Mononuclear cell (primary cell): ENCODE data around the gene CRIM1. TPM values are rescaled to one million over a fixed set of nuclear protein-coding genes. Genes with fewer than 3 reads are reported as not detected.

ENCODE experiments used
- H3K27me3 ChIP-seq: 2 replicates; pipeline ENCODE4 v1.6.0; 2011; ENCODE audit warnings: low read length, control low read depth; ENCODE audit not compliant: insufficient read depth
- H3K4me1 ChIP-seq: 2 replicates; pipeline ENCODE4 v1.5.1; 2011; ENCODE audit warnings: mild to moderate bottlenecking, low read length, control low read depth; ENCODE audit not compliant: insufficient read depth
- H3K4me3 ChIP-seq: 2 replicates; pipeline ENCODE4 v1.5.1; 2011; ENCODE audit warnings: mild to moderate bottlenecking, low read length, moderate library complexity
- H3K9me3 ChIP-seq: 2 replicates; pipeline ENCODE4 v1.5.1; 2011; ENCODE audit warnings: low read depth, mild to moderate bottlenecking, control low read depth, low read length
- total RNA-seq: library from RNA; depleted of rRNA; stranded (reverse); fragments of >200 nt; gene quantifications from one replicate; pipeline ENCODE4 v1.2.3, GENCODE V29; 2012

CRIM1 gene
- total RNA-seq, 1 donor: 2.7 TPM

DNA sequence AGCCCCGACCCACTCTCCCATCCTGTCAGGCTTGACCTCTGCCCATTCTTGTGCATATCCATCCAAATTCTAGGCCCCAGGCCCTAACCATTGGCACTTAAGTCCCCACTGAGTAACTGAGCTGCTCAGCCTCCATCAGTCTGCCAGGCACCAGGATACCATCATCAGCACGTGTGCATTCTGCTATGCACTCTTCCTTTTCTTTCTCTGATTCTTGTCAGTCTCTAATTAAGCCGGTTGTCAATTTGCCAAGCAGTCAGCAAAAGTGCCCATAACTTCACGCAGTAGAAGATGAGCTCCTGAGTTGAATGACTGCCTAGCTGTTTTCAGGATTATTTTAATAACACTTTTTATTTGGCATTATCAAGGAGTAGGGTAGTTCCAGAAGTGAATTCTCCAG is 135.2 kb downstream of the CRIM1 start:
- H3K4me1 ChIP-seq: no peaks in the 10 kb centered on the region
- no peaks in the 10 kb centered on the region for H3K27me3 ChIP-seq
- no peaks in the 10 kb centered on the region for H3K9me3 ChIP-seq
- no peak overlapping the region for H3K4me3 ChIP-seq

DNA sequence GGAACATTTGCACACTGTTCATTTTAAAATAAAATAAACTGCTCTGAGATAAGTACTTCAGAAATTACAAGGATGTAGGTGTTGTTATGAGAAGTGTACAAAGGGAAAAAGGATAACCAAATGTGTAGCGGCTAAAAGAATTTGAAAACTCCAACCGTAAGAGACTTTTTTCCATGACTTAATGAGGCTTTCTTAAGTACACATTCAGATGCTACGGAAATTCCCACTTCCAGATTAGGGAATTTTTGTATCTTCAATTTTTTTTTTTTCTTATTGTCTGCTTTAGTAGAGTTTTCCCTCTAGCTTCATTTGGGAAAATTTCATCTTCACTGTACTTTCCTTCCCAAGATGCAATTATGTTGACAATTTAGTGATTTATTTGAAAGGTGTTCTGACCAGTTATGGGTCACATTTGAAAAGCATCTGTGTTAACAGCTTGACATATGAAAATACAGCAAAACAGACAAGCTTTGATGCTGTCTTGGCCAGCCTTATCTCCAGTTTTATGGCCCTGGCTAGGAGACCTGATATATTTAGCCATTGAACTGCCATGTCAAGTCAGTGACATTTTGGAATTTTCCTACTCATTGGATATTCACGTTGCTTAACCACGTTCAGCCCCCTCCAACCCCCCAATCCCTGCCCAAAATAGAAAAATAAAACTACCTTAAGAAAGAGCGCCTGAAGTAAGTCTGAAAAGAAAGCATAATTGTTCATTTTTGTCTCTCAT is 136.8 kb downstream of the CRIM1 start:
- Histone ChIP-seq H3K27me3 (no peaks in the 10 kb centered on the region), H3K9me3 (no peaks in the 10 kb centered on the region), H3K4me3 (no peak overlapping the region), H3K4me1 (no peaks in the 10 kb centered on the region)

DNA sequence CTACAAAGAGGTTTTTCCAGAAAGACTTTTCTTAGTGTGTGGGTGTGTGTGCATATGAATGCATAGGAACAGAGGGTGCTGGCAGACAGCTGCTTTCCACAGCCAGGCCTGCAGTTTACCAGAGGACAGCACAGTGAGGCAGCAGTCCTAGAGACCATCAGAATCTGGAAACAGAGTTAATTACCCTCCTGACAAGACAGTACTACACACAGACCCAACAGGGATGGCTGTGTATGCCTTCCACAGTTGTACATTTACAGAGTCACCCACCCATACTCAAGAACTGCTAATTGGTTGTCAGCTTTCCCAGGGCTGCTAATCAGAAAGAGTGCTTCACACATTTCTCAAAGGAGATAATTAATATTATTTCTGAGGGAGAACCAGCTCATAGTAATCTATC is 137.7 kb downstream of the CRIM1 start:
- Histone ChIP-seq H3K4me3 (no peak overlapping the region), H3K9me3 (no peaks in the 10 kb centered on the region), H3K27me3 (no peaks in the 10 kb centered on the region), H3K4me1 (no peaks in the 10 kb centered on the region)

DNA sequence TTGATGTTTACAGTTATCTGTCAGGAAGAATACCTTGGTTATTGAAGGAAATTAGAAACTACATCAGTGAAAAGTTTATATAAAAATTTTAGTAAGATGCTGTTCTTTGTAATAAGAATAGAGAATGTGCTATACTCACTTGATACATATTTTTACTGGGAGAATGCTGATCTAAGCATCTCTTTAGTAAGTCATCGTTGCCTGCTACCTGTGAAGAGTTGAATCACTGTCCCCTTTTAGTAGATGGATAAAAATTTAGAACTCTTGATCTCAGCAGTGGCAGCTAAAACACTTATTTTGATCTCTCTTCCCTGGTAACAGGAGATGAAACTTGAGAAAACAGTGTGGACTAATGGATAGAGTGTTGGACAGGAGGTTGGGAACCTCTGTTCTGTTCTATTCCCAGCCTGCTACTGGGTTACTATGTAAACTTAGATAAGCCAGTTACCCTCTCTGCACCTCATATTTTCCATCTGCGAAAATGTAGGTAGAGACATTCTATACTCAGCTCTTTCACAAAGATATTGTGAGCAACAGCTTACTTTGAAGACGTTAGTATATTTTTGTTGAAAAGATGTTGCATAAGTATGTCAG is 142.1 kb downstream of the CRIM1 start:
- Histone ChIP-seq H3K4me1 (no peaks in the 10 kb centered on the region), H3K4me3 (no peak overlapping the region)

DNA sequence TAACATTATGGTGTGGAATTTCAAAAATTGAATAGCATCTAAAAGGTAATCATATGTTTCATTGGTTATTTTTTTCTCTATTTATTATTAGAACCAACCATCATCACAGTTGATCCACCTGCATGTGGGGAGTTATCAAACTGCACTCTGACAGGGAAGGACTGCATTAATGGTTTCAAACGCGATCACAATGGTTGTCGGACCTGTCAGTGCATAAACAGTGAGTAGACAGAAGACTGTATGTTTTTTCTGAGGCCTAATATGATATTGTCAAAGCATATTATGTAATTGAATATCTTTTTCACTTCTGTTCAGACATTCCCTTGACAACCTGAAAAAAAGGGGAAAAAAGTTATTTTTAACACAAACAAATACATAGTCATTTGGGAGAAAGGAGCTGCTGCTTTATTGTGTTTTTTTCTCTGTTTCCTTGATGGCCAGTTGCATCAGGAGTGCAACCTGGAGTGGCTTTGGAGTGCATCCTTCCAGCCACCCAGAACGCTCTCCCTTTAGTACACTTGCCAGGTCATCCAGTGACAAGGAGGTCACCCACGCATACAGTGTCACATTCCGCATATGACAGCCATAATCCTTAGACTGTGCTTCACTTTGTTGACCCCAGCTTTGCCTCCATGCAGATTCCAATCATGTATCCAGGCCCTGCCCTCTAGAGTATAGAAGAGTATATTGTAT is 143.7 kb downstream of the CRIM1 start:
- Histone ChIP-seq H3K4me1 (no peaks in the 10 kb centered on the region), H3K9me3 (no peaks in the 10 kb centered on the region), H3K27me3 (no peaks in the 10 kb centered on the region), H3K4me3 (no peak overlapping the region)

More for the DNA sequence above, 142.1 kb downstream of the CRIM1 start:
- no peaks in the 10 kb centered on the region for H3K27me3 ChIP-seq
- no peaks in the 10 kb centered on the region for H3K9me3 ChIP-seq

DNA sequence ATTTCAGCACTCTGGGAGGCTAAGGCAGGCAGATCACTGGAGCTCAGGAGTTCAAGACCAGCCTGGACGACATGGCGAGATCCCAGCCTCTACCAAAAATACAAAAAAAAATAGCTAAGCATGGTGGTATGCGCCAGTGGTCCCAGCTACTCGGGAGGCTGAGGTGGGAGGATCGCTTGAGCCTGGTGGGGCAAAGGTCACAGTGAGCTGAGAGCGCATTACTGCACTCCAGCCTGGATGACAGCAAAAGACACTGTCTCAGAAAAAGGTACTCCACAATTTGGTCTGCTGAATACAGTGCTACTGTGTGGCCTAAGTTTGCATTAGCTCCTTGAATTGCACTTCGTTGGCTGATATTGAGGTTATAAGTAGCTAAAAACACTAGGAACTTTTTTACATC is 144.5 kb downstream of the CRIM1 start:
- Histone ChIP-seq H3K4me1 (no peaks in the 10 kb centered on the region), H3K9me3 (no peaks in the 10 kb centered on the region)

DNA sequence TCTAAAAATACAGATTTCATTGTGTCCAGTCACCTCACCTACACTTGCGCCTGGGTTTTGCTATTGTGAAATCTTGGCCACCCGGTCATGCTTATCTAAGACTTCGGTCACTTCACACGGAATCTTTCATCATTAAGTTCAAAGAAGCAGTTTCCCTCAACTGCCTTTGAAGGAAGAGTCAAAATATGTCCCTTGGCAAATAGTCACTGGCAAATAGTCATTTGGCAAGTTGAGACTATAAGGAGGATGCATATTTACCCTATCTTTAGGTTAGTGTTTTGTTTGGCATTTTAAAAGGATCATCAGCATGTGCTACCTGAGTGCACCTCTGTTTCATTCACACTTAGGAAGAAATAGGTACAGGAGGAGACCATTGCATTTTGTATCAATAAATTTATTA is 146.5 kb downstream of the CRIM1 start:
- Histone ChIP-seq H3K4me3 (no peak overlapping the region), H3K9me3 (no peaks in the 10 kb centered on the region), H3K4me1 (no peaks in the 10 kb centered on the region), H3K27me3 (no peaks in the 10 kb centered on the region)

More for the DNA sequence above, 144.5 kb downstream of the CRIM1 start:
- no peak overlapping the region for H3K4me3 ChIP-seq
- H3K27me3 ChIP-seq: no peaks in the 10 kb centered on the region

DNA sequence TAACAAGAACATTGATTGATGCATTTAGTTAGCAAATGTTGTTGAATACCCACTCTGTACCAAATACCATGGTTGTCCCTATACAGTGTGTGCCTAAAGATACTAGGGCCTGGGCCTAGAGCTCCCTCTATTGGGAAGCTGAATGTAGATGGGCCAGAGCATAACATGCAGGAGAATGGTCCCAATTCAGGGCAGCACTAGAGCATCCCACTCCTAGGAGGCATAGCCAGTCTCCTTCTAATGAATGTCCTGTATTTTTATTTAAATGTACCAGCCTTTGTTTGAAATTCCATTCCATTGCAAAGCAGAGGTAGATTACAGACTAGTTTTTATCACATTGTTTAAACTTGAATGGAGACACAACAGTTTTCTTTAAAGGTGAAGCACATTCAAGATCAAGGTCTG is 151.8 kb downstream of the CRIM1 start:
- Histone ChIP-seq H3K9me3 (no peaks in the 10 kb centered on the region), H3K4me3 (no peak overlapping the region), H3K4me1 (no peaks in the 10 kb centered on the region), H3K27me3 (no peaks in the 10 kb centered on the region)

DNA sequence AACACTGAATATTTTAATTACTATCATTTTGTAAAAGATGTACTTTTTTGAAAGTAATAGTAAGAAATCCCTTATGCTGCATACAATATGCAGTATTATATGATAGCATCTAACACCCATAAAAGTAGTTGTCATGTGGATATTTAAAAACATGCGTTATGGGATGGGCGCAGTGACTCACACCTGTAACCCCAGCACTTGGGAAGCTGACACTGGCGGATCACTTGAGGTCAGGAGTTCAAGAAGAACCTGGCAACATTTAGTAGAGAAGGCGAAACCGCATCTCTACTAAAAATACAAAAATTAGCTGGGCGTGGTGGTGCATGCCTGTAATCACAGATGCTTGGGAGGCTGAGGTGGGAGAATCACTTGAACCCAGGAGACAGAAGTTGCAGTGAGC is 153.5 kb downstream of the CRIM1 start:
- Histone ChIP-seq H3K4me3 (no peak overlapping the region), H3K9me3 (no peaks in the 10 kb centered on the region), H3K4me1 (no peaks in the 10 kb centered on the region), H3K27me3 (no peaks in the 10 kb centered on the region)

DNA sequence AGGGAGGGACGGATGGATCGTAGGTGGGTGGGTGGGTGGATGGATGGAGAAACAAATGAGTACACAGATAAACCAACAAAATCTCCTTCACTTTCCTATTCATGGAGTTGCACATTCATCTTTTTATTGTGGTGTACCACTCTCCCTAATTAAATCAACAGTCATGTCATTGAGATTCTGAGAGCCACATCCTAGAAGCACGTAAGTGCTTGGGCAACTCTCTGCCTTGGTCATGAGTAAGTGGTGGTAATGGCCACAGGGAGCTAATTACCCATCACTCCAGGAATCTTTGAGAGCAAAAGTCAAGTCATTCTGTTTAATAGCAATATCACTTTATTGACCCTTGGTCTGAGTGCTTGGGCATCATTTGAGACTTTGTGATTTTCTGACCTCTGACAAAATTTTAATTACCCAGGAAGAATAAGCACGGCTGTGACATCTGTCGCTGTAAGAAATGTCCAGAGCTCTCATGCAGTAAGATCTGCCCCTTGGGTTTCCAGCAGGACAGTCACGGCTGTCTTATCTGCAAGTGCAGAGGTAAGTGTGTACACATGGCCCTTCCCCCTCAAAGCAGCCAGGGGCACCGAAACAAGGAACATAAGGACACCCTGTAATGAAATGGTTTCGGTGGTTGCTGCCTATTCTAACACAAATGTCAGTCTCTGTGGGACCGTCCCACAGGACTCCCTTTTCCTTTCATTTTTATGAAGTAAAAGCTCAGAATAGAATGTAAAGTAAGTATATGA is 156.5 kb downstream of the CRIM1 start:
- Histone ChIP-seq H3K4me1 (no peaks in the 10 kb centered on the region), H3K9me3 (no peaks in the 10 kb centered on the region), H3K27me3 (no peaks in the 10 kb centered on the region), H3K4me3 (no peak overlapping the region)

DNA sequence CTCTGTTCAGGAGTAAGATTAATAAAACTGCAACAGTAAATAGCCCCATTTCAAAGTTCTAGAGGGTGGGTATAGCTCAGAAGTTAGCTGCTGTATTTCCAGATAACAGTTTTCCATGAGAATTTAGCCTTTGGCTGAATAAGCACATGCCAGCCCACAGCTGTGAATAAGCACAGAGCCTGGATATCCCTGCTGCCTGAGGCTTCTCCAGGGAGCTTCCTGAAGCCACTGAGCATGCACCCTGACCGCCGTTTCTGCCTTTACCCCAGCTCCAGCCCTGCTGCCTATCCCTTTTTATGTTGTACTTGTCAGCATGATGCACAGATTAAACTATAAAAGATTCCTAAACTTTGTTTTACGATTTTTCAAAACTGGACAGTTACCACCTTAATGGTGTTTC is 157.1 kb downstream of the CRIM1 start:
- no peak overlapping the region for H3K4me3 ChIP-seq
- H3K9me3 ChIP-seq: no peaks in the 10 kb centered on the region
- H3K4me1 ChIP-seq: no peaks in the 10 kb centered on the region
- H3K27me3 ChIP-seq: no peaks in the 10 kb centered on the region

DNA sequence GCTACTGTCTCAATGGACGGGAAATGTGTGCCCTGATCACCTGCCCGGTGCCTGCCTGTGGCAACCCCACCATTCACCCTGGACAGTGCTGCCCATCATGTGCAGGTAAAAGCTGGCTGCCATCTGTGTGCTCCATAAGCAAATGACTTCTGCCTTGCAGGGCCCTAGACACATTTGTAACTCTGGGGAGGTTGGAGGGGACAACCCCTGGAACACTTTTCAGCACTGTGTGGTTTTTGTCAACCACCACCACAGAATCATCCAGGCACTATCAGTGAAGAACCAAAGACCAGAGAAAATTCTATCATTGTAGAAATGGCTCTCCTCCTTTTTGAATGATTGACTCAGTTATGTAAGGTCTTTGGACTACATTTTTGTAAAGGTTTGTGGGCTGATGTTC is 158.1 kb downstream of the CRIM1 start:
- no peaks in the 10 kb centered on the region for H3K27me3 ChIP-seq
- no peaks in the 10 kb centered on the region for H3K4me1 ChIP-seq
- no peaks in the 10 kb centered on the region for H3K9me3 ChIP-seq
- H3K4me3 ChIP-seq: no peak overlapping the region

DNA sequence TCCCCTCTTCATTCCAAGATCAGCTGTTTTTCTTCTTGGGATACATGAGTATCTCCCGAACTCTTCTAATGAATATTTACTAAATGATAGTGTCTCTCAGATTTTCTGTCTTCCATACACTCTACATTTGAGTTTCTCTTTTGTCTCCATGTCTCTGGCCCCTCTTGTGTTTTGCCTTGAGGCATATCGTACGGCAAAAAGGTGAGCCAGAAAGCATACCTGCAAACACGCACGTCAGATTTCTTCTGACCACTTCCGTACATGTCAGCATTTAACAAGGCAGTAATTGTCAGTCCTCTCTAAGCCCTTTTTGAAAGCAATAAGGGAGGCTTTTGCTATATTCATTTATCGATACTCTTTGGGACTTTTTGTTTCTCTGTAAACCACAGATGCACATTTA is 160.0 kb downstream of the CRIM1 start:
- no peak overlapping the region for H3K4me3 ChIP-seq
- H3K27me3 ChIP-seq: no peaks in the 10 kb centered on the region
- no peaks in the 10 kb centered on the region for H3K9me3 ChIP-seq
- peaks cover 4% of the 10 kb centered on the region for H3K4me1 ChIP-seq

DNA sequence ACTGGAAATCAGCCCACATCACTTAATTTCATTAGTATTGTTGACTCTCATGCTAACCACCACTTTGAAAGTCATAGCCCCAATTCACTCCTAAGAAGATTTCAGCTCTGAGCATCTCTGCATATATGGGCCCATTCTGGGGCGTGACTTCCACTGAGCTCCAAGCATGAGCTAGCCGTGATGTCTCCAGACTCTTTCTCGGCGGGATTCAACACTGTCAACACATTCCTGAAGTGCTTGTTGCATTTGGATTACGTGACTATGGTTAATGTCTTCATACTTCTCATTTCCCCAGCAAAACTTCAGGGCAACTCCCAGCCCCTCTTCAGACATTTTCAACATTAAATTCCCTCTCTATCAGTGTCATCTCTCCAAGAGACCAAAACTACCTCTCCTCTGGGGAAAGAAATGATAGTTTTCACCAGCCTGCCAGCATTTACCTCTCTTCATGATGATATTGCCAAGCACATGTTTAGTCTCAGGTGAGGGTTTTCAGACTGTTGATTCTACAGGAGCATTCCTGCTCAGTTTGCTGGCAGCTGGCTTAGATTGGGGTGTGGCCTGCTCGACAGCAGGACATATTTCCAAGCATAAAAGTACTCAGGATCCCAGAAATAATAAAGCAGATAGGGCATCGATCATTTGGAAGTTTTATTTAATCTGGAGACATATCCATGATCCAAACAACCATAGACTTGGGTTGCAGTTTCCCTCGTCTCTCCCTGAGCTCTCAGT is 160.7 kb downstream of the CRIM1 start:
- Histone ChIP-seq H3K9me3 (no peaks in the 10 kb centered on the region), H3K4me1 (peaks cover 4% of the 10 kb centered on the region), H3K4me3 (no peak overlapping the region), H3K27me3 (no peaks in the 10 kb centered on the region)
